Activated CD8-positive, alpha-beta memory T cell treated with anti-CD3 and anti-CD28 coated beads, Interleukin-2, amount 50 U/mL, for 1 hour (primary cell): Measurements from ENCODE around the gene TMEM100.

ENCODE experiments used
- DNase-seq: peaks from one replicate; pipeline ENCODE4 v3.0.0-alpha.2; 2020; ENCODE audit errors: extremely low read depth

The TMEM100 gene

DNA sequence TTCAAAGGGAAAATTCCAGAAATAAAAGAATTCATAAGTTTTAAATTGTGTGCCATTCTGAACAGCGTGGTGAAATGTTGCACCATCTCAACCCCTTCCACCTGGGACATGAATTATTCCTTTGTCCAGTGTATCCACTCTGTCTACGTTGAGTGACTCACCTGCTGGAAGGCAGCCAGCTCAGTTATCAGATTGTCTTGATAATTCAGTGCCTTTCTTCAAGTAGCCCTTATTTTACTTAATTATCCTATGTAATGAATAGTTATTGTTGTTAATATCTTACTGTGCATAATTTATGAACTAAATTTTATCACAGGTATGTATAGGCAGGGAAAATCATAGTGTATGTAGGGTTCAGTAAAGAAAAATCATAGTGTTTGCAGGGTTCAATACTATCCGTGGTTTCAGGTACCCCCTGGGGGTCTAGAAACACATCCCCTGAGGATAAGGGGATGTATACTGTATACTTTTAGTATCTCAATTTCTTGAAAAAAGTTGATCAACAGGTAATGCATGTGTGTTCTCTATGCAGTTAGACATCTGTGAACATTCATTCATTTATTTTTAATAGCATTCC lies 20.5 kb upstream of the TMEM100 start:
- no peak for DNase-seq

DNA sequence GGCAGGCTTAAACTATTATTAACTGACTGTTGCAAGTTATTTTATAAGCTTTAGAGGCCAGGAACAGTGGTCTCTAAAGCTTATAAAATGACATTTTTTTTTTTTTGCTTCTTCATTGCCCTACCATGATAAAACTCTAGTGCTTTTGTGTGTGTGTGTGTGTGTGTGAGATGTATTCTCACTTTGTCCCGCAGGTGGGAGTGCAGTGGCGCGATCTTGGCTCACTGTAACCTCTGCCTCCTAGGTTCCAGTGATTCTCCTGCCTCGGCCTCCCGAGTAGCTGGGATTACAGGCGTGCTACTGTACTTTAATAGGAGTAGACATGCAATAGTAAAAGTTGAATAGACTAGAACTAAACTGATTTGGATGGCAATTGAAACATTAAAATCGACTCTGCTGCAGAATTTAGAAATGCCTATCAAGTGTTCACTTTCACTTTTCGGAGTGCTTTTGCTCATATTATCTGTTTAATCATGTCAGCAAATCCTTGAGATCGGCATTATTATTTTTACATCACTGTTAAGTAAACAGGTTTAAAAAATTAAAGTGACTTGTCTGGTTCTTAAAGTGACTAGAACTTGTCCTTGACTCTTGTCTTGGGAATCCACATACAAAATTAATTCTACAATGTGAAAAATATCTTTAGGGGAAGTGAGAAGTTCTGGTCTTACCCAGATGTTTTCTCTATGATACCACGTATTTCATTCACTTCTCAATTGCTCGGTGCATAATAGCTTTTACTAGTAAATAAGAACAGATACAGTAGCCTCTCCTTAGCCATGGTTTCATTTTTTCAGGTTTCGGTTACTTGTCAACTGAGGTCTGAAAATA lies 19.8 kb upstream of the TMEM100 start:
- no peak for DNase-seq

DNA sequence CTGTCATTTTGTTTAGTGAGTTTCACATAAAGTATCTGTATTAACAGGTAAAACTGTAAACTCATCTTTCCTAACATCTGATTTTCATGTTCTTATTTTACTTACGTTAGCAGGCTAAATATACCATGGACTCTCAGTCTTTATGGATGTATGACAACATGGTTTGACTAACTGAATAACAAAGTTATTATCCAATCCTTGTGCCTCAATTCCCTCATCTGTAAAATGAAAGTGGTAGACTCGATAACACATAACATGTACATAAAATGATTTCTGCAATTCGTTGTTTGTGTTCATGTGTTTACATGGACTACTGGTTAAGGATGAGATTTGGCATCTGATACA lies 18.7 kb upstream of the TMEM100 start:
- DNase-seq, result no peak

DNA sequence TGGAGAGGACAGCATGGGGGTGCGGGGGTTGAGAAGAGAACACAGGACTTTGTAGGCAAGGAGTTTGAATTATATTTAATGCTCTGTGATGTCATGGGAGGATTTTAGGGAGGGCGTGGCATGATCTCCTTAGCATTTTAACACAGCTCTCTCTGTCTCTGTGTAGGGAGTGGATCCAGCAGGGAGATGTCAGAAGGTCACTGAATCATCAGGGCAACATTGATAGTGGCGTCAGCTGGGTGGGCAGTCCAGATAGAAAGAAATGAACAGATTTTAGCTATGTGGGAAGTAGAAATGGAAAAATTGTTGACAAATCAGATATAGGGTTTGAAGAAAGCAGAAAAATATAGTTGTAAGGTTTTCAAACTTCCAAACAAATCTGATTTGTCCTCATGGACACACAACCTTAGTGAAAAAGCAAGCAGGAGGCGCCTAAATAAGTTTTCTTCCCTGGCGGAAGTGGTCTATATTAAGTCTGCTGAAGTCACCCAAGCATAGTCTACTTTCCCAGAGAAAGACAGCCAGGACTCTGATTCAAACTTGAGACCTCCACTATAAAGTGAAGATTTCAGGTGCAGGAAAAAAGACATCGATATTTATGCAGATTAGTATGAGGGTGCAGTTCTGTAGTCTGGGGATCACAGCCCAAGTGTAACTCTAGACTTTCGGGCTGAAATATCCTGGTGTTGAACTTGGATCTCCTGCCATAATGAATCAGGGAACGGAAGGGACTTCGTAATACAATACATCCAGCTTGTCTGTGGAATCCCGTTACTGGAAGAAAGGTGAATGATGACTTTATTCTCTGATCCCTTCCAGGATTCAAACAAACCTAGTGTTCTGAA lies 18.1 kb upstream of the TMEM100 start:
- no peak for DNase-seq

DNA sequence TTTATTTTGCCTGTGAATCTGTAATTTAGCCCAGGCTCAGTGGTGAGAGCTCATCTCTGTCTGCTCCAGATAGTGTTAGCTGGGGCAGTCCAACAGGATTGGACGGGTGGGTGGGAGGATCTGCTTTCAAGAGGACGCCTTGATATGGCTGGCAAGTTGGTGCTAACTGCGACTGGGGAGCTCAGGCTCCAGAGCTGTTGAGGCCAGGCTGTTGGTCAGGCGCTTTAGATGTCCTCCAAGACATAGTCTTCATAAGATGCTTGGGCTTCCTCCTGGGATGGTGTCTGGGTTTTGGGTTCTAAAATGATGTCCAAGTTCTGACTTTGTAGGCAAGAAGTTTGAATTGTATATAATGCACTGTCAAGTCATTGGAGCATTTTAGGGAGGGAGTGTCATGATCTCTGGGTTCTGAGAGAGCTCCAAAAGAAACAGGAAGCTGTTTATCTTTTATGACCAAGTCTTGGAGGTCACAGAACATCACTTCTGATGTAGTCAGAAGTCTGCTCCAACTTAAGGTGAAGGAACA lies 15.4 kb upstream of the TMEM100 start:
- no peak for DNase-seq

DNA sequence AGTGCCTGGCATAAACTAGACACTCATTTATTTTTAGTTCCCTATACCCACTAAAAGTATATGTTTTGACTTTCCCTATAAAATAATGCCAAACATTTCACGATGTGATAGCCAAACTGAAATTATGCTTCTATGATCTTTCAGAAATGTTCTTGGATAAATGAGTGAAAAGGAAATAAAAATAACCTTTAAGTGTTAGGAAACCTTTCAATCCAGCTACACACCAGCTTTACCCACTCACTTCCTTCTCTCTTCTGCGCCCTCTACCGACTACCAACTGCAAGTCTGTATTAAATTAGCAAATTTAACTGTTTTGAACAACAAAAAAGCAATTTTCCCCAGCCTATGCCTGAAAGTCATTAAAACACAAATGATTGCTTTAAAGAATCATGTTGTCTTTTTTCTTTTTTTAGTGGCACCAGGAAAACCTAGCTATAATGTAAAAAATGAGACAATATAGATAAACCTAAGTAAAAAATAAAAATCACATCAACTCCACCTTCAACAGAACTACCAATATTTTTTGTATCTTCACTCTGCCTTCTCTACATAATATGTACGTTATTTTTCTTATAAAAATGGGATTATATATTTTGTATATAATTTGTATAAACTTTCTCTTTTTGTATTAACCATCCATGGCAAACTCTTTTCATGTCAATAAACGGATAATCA lies 13.2 kb upstream of the TMEM100 start:
- DNase-seq, result no peak

DNA sequence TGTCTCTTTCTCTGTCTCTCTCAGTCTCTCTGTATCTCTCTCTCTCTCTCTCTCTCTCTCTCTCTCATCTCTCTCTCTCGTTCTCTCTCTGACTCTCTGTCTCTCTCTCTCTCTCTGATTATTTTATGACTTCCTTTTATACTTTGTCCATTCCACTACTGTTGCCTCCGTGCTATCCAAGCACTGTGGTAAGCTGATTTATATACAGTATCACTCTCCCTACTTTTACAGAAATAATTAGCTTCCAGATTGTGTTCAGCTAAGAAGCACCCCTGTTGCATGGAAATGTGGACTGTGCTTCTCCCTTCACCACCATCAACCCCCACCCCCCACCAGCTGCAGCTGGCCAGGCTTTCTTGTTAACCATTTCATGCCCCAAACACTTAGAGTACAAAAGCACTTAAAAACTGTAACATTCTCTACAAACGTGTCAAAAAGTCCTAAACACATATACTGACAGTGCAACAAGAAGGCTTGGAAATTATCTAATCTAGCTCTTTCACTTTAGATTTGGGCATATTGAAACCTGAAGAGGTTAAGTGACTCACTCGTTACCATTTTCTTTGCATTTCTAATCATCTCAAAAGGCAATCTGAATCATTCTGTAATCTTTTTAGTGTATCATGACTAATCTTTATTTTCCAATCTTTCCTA lies 11.6 kb upstream of the TMEM100 start:
- no peak for DNase-seq

DNA sequence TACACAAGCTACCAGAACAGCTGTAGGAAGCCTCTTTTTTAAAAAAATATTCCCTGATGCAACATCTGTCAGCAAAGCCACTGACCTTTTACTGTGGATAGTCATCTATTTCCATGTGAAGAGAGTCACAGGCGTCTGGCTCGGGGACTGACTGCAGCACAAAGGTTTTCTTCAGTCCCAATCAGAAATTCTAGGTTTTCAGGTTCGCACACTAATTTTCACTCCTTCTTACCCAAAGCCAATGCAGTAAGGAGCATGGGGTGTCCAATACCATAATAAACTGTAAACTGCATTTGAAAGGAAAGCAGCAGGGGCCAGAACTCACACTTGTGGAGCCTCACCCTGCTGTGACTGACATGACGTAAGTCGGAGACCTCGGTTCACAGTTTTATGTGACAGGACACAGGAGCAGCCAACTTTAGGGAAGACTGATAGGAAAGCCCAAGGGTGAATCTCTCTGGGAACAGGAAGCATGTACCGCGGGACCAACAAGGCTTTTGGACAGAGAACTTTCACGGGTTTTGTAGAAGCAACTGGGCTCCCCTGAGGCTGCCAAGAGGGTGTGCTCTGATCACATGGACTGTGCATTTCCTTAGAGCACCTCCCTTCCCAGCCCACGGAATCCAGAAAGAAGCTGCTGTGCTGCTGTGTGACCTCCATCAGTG lies 9.1 kb upstream of the TMEM100 start:
- DNase-seq, result no peak

DNA sequence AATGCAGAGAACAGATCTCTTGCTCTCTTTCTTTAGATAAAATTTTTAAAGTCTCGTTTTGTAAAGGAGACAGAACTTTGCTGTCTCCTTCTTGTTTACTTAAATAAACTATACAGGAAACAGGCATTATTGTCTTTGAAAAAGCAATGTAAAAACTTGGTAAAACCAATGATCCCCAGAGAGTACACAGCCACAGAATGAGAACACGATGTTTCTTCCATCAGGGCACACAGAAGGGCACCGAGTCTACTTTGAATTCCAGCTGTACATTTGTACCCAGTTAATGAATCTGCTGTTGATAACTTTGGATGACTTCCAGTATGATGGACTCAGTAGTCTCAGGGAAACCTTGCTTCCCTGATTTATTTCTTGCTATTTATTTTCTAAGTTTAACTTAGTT lies 8.1 kb upstream of the TMEM100 start:
- no peak for DNase-seq

DNA sequence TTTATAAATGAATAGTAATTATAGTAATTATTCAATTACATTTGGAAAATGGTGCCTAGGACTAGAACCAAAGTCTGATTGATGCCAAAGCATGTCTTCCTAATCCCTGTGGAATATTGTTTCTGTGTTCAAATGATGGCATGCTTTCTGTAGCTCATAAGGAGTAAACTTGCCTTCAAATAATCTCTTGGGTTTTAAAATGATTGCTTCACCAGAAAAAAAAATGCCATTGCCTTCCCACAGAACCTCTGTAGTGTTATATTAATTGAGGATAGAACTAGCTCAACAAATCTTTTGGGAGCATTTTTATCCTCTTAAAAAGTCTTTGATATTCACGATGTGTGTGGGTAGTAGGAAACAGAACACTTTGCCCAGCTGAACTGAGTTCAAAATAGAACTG lies 7.7 kb upstream of the TMEM100 start:
- DNase-seq, result no peak

DNA sequence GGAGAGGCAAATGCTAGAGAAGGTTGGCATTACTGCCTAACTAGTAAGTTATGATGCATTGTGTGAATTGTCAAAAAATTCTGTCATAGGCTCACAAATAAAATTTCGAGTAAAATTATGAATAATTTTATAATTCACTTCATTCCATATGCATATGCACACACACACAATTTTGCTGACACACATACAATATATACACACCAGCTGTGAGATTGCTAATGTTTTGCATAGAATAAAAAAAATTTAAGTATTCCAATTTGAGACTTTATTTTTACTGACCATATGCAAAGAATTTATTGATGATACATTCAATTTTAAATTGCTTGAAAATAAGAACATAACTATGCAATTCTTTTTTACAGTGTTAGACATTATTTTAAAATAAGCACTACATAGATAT lies 6.8 kb upstream of the TMEM100 start:
- no peak for DNase-seq

DNA sequence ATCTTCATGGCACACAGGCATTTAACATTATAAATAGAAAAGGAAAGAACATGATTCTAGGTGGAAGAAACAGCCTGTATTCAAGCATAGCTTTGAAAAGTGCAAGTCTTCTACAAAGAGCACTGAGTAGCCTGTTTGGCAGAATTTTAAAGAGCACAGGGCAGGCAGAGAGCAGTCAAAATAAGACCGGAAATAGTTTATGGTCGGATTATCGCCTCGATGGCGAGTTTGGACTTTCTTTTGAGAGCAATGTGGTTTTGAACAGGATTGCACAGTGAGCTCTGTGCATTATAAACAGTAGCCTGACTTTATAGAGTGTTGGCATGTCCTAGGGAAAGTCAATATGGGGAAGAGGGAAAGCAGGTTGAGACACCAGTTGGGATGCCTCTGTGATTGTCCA lies 6.2 kb upstream of the TMEM100 start:
- no peak for DNase-seq

DNA sequence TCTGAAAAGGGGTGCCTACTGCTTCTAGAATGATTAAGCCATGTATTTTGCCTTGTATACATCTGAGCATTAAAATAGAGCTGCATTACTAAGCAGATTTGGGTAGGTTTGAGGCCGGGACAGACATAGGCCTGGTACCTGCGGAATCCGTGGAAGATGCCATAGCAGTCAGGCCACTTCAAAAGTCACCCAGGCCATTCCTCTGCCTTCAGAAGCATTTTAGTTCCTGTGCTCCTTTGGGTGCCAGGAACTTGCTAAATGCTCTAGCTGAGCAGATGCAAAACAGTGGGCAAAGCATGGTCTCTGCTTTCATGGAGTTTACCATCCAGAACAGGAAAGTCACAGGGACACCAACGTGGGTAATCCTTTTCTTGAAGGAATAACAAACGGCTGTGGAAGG lies 5.7 kb upstream of the TMEM100 start:
- no peak for DNase-seq

DNA sequence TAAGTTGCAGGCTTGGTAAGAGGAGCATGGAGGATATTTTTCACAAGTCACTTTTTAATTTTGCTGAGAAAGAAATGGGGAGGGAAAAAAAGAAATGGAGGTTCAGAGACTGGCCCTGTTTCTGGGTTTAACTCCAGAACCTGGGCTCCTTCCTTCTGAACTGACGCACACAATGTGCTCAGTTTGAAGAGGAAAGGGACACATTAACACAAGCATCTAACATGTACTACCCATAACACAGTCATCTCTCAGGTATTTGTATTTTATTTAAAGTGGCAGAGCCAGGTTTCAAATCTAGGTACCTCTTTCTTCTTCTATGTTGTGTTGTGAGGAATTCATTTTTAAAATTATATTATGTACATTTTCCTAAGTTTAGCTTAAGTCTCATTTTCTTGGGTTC lies 5.3 kb upstream of the TMEM100 start:
- DNase-seq, result no peak

DNA sequence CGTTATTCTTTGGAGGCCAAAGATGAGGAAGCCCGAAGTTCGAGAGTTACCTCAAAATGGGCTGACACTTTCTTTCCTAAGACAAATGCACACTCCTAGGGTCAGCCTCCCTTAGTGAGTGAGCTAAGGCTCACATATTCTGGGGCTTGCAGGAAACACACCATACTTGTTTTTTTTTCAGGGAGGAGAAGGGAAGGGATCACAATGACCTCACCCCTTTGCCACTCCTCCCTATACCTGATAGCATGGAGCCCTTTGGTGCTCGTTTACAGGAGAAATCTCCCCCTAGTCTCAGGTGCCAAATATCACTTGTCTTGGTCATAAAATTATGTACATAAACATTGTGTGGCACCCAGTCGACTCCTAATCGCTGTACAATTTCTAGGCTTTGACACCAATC lies 4.6 kb upstream of the TMEM100 start:
- no peak for DNase-seq

DNA sequence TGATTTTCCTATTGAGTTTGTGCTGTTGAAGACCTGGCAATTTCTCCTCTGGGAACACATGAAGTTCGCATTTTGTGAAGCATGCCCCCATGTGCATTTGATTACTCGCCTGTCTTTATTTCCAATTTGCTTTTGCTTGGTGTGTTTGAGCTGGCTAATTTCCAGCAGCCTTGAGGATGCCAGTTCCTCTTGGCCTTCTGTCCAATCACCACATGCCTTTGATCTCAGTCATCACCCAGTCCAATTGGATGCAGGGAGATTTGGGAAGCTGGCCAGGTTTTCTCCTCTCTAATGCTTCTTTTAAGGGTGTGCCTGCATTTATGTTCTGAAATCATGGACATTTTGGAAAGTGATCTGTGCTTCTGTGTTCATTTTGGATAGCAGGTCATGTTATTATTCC lies 3.8 kb upstream of the TMEM100 start:
- no peak for DNase-seq

DNA sequence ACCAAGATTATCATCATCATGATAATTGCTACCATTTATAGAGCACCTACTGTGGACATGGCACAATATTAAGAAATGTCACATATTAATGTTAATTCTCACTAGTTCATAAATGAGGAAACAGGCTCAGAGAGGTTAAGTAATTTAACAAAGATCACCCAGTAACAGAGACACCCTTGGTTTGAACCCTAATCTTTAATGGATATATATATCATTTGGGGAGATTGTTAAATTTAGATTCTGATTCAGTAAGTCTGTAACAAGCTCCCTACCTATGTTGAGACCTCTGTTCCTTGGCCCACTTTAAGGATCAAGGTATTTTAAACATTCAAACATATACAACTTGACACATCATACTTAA lies 804 bp upstream of the TMEM100 start:
- no peak for DNase-seq

DNA sequence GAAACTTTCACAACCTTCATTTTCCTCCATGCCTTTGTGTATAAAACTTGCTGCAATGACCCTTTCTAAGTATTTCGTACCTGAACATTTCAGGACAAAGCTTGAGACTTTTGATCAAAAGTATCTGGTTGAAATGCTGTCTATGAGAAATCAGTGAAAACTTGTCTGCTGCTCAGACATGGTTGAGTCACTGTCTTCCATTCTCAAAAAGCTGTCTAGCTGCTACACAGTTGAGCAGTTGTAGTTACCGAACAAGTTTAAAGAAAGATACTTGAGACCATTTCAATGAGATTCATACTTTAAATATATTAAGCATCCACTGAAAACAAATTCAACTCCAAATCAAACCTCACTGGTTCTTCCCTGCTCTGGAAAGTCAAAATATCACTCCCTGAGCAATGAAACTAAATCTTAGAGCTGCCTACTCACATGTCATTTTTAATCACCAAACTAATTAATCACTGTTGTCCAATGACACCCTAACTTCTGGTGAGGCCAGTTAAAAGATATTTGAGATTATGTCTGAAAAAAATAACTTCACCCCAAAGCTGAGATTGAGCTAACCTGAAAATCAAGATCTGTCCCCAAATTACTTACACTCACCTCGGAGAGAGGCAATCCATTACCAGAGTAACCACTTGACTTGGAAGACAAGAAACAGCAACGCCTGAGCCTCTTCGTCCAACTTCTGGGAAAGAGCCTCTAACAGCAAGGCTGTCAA lies 488 bp downstream of the TMEM100 start:
- DNase-seq, result no peak

DNA sequence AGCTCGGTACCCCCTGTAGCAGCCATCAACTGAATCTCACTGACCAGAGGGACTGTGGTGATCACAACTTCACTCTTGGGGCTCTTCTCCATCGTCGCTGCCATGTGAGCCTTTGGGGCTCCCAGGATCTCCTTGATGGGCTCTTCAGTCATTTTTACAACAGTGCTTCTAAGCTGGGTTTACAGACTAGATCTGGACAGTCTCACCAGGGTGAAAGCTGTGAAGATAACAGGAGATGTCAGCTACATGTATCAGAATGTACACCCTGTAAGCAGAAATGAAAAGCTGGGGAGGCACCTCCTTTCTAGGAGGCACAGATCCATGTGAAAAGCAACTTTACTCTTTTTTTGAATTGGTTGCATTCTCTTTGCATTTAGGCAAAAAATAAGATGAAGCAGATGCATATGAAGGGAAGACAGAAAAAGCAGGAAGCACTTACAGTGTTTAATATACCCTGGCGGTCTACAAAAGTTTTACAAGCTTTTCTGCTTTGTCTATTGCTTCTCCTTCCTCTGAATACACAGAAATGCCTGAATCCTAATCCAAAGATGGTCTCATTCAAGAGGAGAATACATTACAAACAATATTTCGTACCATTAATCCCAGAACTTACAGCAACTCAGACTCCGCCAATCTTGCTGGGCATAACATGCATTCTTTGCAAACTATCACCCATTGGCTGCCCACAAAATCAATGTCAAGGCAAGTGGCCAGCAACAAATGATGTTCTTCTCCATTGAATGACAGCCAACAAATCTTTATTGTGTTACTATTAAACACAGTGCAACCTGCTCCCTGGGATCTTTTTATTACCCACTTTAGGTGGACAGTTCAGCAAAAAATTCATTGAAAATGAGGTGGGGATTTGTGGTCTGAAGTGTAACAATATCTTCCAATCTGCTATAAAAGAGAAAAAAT lies 1.5 kb downstream of the TMEM100 start:
- no peak for DNase-seq
